ENCODE measurements around the gene PARP11. TPM values are rescaled to one million over a fixed set of nuclear protein-coding genes. Genes with fewer than 3 reads are reported as not detected.
A peak's percentile ranks its signal among the peaks of the same experiment; 100 is the strongest.

PARP11 gene
- total RNA-seq, 4 donors from 2014 or later: 0.77 to 16.4 (median 8.8) TPM

DNA sequence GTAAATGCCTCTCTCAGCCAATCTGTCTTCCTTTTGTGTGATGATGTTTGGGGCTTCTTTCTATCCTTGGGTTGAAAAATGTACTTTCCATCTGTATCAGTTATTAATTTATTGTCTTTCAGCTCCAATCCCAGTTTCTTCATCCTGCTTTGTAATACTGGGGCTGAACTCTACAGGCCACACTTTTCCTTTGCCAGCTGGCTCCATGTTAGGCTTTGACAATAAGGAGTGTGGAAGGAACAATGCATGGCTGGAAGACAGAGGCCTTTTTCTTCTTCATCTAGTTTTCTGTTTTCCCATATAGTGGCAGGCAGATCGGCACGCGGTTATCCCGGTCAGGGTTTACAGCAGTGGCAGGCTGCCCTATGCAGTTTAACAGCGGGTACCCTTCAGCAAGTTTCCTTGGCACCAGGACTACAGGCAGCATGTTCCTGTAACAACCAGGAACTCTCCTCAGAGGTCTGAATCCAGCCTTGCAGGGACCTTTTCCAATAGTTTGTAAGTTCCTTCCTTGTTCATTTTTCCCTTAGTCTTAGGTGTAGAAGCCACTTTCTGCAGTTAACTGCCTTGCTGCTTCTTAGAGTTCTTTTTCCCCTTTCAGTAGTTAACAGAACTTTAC is 81.8 kb downstream of the PARP11 start:
- no peak overlapping the region for H3K4me3 ChIP-seq
- H3K27me3 ChIP-seq: no peaks in the 10 kb centered on the region
- intact Hi-C loops (cut with DNase I; ENCODE audit: low total_unique reads): no loop called here
- H3K36me3 ChIP-seq: no peaks in the 10 kb centered on the region
- no peak for DNase-seq
- H3K27ac ChIP-seq: no peak overlapping the region
- no peaks in the 10 kb centered on the region for H3K9me3 ChIP-seq
- no peaks in the 10 kb centered on the region for H3K4me1 ChIP-seq
- TF ChIP-seq POLR2A (IDR thresholded peaks at IDR 0.05): no peak
- TF ChIP-seq, protein P1, sequence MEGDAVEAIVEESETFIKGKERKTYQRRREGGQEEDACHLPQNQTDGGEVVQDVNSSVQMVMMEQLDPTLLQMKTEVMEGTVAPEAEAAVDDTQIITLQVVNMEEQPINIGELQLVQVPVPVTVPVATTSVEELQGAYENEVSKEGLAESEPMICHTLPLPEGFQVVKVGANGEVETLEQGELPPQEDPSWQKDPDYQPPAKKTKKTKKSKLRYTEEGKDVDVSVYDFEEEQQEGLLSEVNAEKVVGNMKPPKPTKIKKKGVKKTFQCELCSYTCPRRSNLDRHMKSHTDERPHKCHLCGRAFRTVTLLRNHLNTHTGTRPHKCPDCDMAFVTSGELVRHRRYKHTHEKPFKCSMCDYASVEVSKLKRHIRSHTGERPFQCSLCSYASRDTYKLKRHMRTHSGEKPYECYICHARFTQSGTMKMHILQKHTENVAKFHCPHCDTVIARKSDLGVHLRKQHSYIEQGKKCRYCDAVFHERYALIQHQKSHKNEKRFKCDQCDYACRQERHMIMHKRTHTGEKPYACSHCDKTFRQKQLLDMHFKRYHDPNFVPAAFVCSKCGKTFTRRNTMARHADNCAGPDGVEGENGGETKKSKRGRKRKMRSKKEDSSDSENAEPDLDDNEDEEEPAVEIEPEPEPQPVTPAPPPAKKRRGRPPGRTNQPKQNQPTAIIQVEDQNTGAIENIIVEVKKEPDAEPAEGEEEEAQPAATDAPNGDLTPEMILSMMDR (IDR thresholded peaks at IDR 0.05): no peak

DNA sequence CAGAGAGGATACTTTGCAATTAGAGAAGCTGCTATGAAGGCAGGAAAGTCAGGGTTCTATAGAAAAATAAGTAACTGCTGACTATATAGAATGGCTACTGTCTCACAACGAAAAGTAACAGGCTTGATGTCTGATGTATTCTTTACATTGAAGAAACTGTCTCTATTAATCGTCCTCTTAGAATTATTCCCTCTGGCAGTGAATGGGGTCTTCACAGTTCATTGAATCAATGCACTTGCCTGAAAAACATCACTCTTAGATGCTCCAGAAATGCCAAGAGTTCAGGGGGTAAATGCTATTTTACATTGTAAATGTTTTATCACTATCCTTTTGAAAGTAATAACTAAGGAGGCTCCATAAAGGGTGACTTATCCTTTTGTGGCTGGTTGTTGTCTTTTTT is 82.6 kb downstream of the PARP11 start:
- DNase-seq: no peak
- Histone ChIP-seq H3K27ac (no peak overlapping the region), H3K36me3 (no peaks in the 10 kb centered on the region), H3K4me3 (no peak overlapping the region), H3K9me3 (no peaks in the 10 kb centered on the region), H3K27me3 (no peaks in the 10 kb centered on the region), H3K4me1 (no peaks in the 10 kb centered on the region)
- TF ChIP-seq, protein P1 (IDR thresholded peaks at IDR 0.05): no peak
- TF ChIP-seq POLR2A (IDR thresholded peaks at IDR 0.05): no peak
- intact Hi-C loops (cut with DNase I; ENCODE audit: low total_unique reads): no loop called here

DNA sequence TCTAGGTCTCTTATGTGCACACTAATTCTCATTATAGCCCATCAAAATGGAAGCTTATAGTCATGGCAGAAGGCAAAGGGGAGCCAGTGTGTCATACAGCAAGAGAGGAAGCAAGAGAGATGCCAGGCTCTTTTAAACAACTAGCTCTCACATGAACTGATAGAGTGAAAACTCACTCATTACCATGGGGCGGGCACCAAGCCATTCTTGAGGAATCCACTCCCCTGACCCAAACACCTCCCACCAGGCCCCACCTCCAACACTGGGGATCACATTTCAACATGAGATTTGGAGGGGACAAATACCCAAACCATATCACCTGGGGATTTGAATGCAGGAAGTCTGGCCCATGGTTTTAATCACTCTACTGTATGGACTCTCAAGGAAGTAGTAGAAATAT is 83.4 kb downstream of the PARP11 start:
- intact Hi-C loops (cut with DNase I; ENCODE audit: low total_unique reads): no loop called here
- H3K36me3 ChIP-seq: no peaks in the 10 kb centered on the region
- TF ChIP-seq POLR2A (IDR thresholded peaks at IDR 0.05): no peak
- TF ChIP-seq, protein P1 (IDR thresholded peaks at IDR 0.05): no peak
- no peaks in the 10 kb centered on the region for H3K27me3 ChIP-seq
- H3K4me3 ChIP-seq: no peak overlapping the region
- no peaks in the 10 kb centered on the region for H3K9me3 ChIP-seq
- DNase-seq: no peak
- no peaks in the 10 kb centered on the region for H3K4me1 ChIP-seq
- no peak overlapping the region for H3K27ac ChIP-seq

DNA sequence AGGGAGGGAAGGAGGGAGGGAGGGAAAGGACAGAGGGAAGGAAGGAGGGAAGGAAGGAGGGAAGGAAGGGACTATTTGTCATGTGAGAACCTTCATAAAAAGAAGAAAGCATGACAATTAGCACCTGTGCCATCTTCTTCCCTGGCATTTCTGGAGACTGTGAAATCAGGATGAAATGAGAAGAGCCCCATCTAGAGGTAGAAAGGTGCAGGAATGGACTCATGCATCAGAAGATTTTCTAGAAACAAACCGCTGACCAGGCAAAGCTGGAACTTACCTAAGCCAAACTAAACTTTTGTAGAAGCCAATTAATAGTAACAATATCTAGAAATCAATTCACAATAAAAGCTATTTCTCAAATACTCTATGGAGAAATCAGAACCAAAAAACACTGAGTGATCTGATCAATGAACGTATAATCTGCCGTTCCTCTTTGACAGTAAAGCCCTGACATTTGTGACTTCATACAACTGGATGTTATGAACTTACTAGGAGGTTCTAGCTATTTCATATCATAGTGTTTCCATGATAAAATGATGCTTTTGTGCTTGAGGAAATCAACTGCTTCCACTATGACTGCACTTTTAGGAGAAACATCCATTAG is 95.9 kb downstream of the PARP11 start:
- no peaks in the 10 kb centered on the region for H3K9me3 ChIP-seq
- no peak overlapping the region for H3K27ac ChIP-seq
- H3K4me1 ChIP-seq: no peaks in the 10 kb centered on the region
- no peak for DNase-seq
- TF ChIP-seq POLR2A (IDR thresholded peaks at IDR 0.05): no peak
- TF ChIP-seq, protein P1 (IDR thresholded peaks at IDR 0.05): peak; percentile 22 to 66 (median 52)
- H3K27me3 ChIP-seq: no peaks in the 10 kb centered on the region
- H3K4me3 ChIP-seq: no peak overlapping the region
- H3K36me3 ChIP-seq: no peaks in the 10 kb centered on the region
- intact Hi-C loops (cut with DNase I; ENCODE audit: low total_unique reads): no loop called here

DNA sequence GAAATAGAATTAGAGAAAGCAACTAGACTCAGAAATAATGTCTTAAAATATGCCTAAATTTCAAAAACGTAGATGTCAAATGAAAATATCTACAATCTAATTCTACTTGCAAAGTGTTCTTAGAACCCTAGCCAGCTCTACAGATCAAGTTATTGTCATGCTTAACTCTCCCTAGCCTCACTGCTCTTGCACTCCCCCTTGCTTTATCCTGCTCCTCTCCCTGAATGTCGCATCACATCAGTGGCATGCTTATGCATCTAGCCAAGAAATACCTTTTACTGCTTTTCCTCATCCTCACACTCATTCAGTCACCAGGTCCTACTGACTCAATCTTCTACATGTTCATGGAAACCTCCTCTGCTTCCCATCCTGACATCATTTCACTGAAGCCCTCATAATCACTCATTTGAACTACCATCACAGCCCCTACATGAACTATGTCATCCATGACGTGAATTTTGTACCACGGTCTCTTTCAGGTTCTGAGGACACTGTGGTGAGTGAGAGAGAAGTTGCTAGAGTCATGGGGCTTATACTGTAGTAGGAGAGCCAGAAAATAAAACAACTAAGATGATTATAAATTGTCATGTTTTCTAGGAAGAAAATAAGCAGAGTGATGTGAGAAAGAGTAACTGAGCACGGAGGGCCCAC is 97.7 kb downstream of the PARP11 start:
- intact Hi-C loops (cut with DNase I; ENCODE audit: low total_unique reads): no loop called here
- Histone ChIP-seq H3K4me3 (no peak overlapping the region), H3K27ac (no peak overlapping the region), H3K4me1 (no peaks in the 10 kb centered on the region), H3K36me3 (no peaks in the 10 kb centered on the region), H3K27me3 (no peaks in the 10 kb centered on the region), H3K9me3 (no peaks in the 10 kb centered on the region)
- no peak for DNase-seq
- TF ChIP-seq, protein P1 (IDR thresholded peaks at IDR 0.05): no peak
- no peak for TF ChIP-seq POLR2A (IDR thresholded peaks at IDR 0.05)

All from uterus (tissue), 4 donors.